UCSD-AML1 (cell line): ENCODE results near the gene IL17C.

Source experiments
- DNase-seq: peaks from one replicate; lab custom pipeline; 2025; ENCODE audit not compliant: unreplicated experiment; lab: John Stamatoyannopoulos, UW

The IL17C gene

DNA sequence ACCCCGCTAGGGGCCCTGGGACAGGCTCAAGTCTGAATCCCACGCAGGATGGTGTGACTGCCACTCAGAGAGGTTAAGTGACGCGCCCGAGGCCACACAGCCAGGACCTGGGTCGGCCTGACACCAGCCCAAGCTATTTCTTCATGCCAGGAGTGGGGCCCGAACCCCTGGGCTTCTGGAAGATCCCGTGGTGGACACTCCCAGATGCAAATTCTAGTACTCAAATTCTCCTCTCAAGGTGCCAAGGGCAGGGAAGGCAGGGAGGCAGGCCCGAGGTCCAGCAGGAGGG, 5.2 kb downstream of the IL17C start:
- no peak for DNase-seq

DNA sequence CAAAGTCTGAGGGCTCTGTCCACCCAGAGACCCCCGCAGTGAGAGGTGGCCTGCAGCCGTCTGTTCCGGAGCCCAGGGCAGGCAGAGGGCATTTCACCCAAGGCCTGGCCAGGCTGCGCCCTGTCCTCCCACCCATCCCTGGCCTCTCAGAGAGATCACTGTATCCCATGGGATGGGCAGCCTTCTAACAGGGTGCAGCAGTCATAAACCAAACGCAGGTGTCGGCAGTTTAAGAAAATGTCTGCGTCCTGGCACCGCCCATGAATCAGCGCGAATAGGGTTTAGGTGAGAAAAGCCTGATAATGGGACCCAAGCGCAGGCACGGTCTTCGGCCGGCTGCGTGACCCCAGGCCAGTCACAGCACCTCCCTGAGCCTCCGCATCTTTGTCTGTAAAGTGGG, 7.1 kb downstream of the IL17C start:
- no peak for DNase-seq

DNA sequence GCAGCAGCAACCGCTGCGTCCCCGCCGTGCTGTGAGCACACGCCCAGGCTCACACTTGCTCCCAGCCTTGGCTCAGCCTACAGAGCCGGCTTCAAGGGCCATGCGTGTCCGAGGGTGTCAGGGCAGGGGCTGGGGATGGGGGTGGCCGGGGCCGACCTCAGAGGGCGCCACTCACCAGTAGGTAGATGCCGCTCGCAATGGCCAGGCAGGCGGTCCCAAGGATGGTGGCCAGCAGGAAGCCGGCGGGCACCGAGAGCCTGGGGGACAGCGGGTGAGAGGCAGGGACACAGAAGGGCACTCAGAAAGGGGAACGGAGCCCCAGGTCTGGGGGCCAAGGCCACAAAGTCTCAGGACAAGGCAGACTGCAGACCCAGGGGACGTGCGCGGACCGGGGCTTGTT, 7.6 kb downstream of the IL17C start:
- DNase-seq = no peak

DNA sequence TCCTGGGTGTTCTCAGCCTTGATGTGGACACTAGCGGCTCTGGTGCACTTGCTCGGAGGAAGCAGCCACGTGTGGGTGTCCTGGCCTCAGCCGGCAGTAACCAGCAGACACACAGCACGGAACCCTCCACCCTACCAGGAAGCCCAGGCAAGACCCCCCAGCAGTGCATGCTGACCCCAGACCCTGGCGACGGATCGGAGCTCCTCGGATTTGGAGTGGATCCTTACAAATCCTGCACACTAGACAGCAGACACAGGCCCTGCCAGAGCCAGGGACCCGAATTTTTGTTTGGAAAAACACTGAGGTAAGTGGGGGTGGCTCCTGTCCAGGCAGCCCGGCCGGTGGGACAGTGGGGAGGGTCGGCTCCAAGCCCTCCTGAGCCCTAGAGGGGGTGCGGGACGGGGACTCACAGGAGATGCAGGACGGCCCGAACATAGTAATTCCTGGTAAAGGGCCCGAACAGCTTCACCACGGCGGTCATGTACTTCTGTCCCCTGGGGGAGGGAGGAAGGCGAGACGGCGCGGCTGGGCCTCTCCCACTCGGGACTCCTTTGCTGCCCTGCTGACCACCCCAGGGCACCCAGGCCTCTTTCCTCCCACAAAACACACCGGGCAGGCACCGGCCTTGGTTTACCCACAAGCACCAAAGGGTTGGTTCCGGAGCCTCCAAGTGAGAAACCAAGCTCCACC, 8.1 kb downstream of the IL17C start:
- DNase-seq = no peak

DNA sequence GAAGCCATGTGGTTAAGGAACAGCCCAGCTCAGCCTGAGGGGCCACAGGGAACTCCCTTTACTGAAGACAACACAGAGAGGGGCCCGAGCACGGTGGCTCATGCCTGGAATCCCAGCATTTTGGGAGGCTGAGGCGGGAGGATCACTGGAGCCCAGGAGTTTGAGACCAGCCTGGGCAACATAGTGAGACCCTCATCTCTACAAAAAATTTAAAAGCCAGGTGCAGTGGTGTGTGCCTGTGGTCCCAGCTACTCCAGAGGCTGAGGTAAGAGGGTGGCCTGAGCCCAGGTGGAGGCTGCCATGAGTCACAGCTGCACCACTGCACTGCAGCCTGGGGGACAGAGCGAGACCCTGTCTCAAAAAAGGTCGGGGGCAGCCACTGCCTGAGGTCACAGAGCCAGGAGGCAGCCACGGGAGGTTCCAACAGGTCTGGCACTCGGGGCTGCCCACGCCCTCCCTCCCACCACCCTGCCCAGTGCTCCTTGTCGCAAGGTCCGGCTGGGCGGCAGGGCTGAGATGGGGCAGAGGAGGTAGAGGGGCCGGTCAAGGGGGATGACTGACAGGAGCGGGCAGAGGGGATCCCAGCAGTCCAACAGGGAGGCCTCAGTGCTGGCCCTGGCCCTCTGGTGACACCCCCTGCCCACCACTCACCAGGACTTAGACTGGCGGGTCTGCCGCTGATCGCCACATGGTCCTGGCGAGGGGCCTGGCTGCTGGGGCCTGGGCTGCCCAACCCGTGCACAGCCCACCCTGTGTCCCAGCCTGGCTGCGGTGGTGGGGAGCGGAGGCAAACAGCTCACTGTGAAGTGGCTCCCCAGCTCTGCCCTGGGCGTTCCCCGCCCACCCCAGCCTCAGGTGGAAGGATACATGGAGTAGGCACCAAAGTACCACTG, 9.1 kb downstream of the IL17C start:
- no peak for DNase-seq

DNA sequence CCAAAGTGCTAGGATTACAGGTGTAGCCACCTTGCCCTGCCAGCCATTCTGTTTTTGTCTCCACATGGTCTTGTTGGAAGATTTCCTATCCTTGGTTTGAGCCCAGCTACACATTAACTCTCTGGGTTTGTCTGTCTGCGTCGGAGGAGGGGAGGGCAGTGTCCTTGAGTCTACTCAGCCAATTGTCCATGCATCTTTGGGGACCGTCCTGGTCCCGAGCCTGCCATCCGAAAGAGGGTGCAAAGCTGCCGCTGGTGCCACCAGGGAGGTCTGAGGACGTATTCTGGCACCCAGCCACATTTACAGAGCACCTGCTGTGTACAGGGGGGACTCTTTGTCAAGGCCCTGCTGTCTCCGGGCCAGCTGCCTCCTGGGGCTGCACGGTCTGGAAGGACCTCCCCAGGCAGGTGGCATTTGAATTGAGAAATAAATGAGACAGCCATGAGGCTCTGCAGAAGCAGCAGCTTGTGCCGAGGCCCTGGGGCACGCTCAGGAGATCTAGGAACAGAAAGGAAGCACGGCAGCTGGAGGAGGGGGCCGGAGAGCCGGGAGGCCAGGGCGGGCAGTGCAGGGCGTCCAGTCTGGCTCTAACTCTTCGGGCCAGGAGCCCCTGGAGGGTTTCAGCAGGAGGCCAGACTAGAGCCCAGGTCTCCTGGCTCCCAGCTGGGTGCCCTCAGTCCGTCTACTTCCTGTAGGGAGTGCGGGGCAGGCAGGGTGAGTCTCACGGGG, 11.0 kb downstream of the IL17C start:
- no peak for DNase-seq

DNA sequence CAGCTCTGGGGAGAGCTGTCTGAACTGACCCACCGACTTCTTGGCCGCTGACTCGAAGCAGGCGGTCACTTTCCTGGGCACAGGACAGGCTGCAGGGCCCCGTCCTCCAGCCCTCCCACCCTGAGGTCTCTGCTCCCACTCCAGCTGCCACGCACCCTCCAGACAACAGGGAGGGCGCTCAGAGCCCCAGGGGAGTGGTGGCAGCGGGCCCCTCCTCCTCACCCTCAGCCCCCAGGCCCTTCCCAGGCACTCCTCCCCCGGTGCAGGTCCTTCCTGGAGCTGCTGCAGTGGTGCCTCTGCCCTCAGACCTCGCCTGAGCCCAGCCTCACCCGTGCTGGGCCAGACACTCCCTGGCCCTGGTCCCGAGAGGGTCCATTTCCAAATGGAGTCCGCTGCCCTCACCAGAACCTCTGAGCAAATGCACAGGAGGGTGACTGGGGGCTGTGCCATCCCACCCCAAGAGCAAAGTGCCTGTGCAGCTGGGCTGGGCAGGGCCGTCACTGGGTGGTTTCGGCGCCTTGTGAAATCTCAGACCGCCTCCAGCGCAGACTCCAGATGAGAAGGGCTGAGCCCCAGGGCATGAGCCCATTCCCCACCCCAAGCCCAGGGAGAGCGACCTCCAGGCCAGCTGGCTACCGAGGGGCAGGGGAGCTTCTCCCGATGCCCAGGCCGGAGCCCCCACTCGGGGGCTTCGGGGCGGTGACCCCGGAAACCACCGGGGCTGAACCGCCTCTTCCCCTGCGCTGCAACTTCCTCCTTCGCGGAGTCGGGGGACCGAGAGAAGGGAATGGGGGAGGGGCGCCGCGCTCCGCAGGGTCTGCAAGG, 11.8 kb downstream of the IL17C start:
- DNase-seq = peak; percentile 65

DNA sequence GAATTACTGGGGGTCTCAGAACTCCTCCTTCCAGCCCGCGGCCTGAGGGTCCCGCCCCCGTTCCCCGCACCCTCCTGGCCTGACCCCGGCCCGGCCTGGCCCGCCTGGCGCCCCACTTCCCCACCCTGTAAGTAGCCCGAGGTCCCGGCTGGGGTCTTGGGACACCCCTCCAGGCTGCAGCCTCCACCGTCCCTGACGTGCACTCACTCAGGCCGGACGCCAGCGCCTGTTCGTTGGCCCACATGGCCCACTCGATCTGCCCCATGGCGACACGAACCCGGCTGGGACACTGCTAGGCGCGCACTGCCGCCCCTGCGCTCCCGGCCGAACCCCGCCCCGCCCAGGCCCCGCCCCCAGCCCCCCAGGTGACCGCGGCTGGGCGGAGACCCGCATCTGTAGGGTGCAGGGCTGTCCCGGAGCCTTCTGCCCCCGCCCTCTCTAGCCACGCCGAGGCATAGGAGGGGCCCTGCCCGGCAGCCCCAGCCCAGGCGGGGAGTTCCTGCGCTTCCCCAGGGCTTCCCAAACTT, 12.4 kb downstream of the IL17C start, which contains the start of gene CYBA:
CYBA (minus strand) TSS at position 305 of the 527 bp plus-strand sequence; CDS start at position 265, 40 bp downstream.
- peak; percentile 86 for DNase-seq

DNA sequence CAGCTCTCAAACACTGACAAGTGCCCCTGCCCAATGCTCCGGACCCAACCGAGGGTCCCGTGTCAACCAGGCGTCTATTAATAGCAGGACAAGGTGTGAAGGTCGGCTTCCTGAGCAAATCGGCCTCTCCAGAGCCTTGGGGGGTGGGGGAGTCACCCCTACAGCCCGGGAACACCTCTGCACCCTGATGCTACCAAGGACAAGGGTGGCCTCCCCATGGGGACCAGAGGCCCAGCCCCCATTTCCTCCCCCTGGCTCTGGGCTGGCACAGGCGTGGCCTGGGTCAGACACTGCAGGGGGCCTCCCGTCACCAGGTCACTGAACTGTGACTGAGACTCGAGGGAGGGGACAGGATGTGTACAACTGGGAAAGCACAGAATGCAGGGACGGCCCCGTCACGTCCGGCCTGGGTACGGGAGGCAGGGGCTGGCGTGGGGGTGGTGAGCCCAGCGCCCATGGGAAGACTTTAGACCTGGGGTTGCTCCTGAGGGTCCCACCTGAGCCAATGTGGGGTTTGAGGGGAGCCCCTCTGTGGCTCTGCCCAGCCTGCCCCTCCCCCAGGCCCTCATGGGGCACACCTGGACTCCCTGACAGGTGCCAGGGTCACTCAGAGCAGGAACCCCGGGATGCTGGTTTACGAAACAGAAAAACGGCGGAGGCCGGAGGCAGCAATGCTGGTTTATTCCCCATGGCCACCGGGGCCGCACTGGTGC, 13.1 kb downstream of the IL17C start:
- peak; percentile 81 for DNase-seq

DNA sequence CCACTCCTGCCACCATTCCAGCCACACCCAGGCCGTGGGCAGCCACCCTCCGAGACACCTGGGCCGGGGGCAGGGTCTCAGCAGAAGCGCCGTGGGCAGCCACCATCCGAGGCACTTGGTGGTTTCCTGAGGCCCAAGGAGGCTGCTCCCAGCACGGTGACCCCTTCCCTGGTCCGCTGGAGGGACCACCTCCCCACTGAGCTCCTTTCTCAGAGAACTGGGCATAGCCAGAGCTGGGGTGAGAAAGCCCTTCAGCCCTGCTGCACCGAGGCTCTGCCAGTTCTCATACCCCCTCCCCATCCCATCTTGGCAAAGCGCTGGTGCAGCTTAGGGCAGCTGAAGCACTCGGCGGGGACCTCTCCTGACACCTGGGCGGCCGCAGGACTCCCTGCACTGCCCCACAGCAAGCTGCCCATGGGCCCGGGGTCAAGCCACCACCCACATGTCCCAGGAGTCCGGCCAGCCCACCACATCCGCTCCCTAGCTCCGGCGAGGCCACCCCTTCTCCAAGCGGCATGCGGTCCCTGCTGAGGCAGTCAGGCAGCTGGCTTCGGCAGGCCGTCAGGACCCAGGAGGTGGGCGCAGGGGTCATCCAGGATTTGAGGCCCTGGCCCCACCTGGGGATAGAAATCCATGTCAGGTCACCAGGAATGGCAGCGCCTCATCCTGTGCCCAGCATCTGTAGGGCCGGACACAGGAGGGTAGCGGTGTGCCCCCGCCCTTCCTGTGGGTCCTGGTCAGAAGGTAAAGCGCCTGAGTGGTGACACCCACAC, 13.8 kb downstream of the IL17C start:
- no peak for DNase-seq

DNA sequence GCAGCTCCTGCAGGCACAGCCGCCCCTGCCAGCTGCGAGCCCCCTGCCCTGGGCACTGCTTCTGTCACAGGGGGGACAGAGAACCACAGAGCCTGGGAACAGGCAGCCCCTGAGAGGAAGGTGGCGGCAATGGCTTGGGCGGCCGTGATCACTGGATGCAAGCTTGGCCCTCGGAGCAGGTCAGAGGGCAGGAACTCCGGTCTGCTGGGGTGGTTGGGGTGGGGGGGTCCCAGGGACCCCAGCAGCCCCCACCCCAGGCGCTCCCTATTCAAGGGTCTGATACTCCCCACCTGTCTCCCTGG, 14.3 kb downstream of the IL17C start:
- no peak for DNase-seq

DNA sequence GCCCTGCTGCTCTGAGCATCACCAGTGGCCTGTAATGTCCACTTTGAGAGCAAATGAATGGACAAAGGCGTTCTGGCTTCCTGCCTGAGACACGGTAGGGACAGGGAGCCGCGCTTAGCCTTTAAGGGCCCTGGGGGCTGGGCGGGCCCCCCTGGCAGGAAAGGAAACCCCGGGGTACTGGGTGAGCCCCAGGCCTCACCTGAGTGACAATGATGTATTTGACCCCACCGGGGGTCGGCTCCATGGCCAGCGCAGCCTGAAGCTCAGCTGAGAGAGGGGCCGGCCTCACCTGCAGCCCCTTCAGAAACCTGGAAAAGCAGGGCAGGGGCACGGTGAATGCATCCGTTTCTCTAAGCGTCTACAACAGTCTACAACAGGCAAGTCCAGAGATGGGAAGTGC, 14.7 kb downstream of the IL17C start:
- DNase-seq = no peak

DNA sequence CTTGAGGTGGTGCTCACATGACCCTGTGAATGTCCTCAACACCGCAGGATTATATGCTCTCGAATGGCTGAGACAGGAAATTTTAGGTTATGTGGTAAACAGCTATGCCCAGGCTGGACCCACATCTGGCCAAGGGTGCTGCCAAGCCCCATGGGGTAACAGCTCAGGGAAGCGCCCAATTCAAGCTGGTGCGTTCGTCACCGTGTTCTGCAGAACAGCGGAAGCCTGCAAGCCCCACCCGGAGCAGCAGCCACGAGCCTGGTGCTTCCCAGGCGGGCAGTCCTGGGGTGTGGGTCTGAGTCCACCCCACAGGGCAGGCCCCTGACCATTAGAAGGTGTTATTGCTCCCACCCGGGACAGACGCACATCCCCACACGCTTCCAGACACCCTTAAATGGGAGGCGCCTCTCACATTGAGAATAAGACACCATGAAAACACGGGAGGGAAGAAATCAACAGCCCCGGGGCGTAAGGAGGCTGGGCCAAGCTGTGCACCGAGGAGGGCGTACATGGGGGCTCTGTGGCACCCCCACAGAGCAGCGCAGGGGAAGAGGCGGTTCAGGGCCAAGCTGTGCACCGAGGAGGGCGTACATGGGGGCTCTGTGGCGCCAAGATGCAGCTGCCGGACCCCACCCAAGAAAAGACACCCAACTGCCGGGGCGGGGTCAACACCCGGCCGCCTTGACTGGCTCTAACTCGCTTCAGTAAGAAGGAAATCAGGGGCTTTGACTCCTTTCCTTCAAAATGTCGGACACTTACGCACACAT, 15.4 kb downstream of the IL17C start:
- no peak for DNase-seq

DNA sequence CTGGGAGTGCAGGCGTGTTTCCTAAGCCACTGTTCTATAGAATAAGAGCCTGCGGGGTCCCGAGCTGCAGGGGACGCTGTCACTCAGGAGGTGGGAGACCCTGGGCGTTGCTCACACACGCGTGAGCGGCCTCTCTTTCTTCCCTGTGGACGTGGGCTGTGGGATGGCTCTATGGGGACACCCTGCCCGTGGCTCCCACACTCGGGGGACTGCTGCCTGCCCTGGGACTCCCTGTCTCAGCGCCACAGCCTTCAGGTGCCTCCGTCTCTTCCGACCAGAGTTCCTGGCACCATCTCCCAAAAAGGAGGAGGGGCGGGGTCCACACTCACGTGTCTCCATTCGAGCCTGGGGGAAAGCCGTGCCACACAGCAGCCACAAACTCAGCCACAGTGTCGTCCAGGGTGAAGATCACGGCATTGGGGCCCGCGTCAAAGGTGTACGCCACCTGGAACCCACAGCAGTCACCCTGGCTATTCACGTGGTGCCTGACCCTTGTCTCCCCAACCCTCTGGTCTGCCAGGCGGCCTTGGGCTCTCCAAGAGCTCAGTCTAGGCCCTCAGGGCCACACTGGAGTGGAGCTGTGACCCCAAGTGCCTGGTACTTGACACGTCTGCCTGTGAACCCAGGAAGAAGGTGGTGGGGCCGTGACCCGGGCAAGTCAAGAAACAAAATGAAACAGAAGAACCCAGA, 16.1 kb downstream of the IL17C start:
- DNase-seq = no peak

DNA sequence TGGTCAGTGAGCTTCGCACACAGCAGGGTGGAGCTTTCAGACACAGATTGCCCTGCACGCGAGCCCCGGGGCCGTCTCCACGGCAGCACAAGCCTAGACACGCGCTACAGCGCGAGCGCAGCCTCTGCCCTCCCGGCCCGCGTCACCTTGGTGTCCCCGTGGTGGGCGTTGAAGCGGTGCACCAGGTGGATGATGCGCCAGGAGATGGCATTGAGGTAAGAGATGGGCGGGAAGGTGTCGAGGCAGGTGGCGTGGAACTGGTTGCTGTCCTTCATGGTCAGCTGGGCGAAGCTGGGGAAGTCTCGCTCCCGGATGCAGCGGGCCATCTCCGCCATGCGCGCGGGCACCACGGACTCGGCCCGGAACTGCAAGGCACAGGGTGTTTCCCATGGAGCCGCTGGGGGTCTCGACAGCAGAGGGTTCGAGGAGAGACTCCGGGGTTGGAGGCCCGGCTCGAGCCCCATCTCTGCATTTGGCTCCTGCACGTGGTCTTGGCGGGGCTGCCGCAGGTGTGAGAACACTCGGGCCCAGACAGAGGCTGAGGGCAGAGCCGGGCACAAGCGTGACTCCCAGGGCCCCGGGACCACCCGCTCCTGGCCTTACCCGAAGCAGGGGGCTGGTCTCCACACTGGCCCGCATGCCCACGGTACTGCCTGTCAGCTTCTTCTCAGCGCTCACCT, 16.8 kb downstream of the IL17C start:
- DNase-seq = no peak

DNA sequence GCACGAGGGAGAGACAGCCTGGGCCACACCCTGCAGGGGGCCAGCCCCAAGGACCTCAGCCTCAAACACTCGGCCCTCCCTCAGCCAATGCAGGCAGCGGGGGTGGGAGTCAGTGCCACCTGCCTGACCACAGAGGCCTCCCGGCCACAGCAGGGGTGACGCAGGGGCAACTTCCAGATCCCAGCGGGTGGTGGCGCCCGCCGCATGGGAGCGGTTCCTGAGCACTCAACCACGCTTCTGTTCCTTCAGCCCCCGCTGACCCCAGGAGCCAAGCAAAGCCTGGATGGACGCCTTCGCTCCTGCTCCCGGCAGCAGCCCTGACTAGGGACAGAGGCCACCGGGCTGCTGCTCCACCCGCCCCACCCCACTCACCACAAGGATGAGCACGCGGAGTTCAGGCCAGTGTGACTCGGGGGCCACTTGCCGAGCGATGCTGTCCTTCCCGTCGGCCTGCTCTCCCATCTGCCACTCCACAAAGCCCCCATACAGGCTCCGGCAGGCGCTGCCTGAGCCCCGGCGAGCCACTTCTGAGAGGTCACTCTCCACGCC, 17.4 kb downstream of the IL17C start:
- no peak for DNase-seq

DNA sequence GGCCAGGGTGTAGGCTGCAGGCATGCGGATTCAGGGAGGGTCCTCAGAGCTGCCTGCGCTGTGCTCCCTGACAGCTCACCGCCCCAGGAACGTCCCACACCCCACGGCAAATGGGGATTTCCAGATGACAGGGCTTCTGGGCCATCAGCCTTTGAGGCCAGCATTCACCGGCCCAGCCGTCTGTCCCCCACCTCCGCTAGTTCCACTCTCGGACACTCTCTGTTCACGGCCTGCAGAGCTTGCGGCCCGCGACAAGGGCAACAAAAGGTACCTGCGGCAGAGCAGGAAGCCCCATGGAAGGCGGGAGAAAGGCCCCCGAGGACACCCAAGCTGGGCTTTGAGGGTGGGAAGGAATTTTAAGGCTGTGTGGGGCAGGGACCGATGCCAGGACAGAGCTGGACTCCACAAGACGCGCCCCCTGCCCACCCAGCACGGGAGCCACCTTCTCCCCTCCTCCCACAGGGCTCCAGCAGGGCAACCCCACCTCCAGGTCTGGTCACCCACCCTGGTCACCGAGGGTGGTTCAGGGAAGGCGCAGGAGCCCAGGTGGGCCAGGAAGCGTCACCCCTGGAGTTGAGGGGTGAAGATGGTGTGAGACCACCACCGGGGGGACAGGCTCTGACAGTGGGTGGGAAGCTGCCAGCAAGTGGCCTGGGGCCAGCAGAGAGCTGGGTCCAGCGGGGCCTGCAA, 18.1 kb downstream of the IL17C start:
- DNase-seq = no peak
